DLD1 (cell line): Measurements from ENCODE around the gene KCNA5.

Source experiments
- in situ Hi-C: cut with HindIII; loops from 2 replicates; pipeline ENCODE4 v1.10.0; 2017; ENCODE audit warnings: low sequenced_read_pairs

KCNA5 gene

DNA sequence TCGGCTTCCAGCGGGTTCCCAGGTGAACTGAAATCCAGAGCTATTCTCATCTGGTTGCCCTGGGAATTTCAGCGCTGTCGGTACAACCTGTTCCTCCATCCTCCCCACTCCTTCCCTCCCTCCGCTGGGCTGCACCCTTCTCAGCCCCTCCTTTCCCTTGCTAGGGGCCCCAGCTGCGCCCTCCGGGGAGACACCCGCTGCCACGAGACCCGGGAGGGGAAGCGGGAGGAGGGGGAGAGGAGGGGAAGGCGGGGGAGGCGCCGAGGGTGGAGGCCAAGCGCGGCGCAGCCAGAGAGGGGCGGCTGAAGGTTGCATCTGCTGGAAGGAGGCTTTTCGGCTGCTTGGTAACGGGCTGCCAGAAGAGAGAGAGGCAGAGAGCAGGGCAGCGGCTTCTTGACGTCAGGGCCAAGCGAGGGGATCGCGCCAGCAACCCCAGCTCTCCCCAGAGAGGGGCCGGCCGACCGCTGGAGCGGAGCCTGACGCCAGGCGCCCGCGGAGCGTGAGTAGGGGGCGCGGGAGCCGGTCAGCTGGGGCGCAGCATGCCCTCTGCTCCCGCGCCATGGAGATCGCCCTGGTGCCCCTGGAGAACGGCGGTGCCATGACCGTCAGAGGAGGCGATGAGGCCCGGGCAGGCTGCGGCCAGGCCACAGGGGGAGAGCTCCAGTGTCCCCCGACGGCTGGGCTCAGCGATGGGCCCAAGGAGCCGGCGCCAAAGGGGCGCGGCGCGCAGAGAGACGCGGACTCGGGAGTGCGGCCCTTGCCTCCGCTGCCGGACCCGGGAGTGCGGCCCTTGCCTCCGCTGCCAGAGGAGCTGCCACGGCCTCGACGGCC is at the start of gene KCNA5:
Gene KCNA5, plus strand, starts transcription at position 291 of the 831 bp plus-strand sequence. Its CDS starts 269 bp downstream, at position 560.
- in situ Hi-C loops = no loop called here

GRCh38 chr12:4994622-4995021 is 49.1 kb upstream of the KCNA5 start:
- in situ Hi-C loops = no loop called here

GRCh38 chr12:4996714-4997113 is 47.0 kb upstream of the KCNA5 start:
- in situ Hi-C loops = no loop called here

- in situ Hi-C loops = no loop called here
These were observed 45.7 kb upstream of the KCNA5 start for GRCh38 chr12:4997939-4998338.

GRCh38 chr12:5000204-5000603 is 43.5 kb upstream of the KCNA5 start:
- in situ Hi-C loops = no loop called here

DNA sequence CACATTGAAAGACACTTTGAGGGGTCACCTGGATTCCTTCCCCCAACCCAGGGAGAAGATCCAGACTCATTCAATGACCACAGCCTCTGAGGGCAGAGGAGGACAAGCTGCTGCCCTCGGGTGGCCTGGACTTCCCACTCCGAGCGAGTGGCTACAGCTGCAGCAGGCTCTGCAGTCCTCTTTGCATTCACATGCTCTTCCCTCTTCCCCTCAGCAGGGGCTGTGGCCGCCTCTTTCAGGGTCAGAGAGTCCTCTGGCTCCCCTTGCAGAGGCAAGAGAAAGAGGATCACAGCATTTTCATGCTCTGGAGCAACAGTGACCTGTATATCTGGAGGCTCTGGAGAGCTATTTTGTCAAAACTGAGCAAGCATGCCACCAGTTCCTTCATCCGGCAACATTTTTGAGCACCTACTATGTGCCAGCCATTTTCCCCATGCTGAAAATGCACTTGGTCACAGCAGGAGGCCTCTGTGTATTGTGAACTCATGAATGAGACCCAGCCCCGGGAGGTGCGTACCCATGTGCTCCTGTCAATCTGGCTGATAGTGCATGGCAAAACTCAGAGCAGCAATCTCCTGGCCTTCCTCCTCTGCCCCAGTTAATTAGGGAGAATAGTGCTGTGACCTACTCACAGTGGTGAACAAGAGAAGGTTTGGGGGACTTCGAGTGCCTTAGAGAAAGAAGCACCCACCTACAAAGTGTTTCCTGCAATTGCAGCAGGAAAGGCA is 42.9 kb upstream of the KCNA5 start:
- in situ Hi-C loops = no loop called here

DNA sequence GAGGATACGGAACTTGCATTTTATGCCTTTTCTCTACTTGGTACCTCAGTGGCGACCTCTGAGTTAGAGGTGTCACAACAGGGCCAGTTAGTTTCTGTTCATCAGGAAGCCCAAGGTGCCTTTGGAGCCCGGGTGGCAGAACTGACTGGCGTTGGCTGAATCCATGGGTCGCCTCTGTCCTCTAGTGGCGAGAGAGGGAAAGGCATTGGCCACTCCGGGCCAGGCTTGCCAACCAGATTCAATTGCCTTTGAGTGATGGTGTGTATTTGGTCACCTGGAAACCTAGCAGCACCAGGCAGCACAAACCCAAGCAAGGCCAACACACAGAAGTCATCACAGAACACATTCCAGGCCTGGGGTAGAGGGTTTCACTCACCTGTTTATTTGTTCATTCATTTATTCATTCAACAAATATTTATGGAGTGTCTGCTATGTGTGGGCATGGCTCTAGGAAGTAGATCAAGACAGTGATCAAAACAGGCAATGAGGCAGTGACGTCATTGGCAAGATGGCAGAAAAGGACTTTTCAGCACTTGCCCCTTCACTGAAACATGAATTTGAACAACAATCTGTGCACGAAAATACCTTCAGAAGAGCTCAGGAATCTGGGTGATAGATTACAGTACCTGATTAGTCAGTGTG is 40.5 kb upstream of the KCNA5 start:
- in situ Hi-C loops = no loop called here

- in situ Hi-C loops = no loop called here
These were observed 35.0 kb upstream of the KCNA5 start for GRCh38 chr12:5008661-5009060.

DNA sequence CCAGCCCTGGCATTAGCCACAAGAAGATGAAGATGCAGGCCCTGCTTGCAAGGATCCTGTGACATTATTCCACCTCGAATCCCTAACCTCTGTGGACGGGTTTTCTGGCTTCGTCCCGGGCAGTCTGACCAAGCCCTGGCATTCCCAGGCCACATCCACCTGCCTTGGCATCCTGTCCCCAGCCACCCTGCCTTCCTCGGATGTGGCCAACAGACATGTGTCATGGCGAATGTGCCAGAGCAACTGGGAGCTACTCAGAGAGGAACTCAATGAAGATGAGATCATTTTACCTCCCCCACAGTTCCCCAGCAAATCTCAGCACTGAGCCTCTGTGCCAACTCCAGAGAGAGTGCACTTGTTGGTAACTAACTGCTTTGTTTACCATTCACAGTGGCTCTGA is 33.5 kb upstream of the KCNA5 start:
- in situ Hi-C loops = no loop called here

- in situ Hi-C loops = no loop called here
These were observed 31.3 kb upstream of the KCNA5 start for GRCh38 chr12:5012337-5012736.

DNA sequence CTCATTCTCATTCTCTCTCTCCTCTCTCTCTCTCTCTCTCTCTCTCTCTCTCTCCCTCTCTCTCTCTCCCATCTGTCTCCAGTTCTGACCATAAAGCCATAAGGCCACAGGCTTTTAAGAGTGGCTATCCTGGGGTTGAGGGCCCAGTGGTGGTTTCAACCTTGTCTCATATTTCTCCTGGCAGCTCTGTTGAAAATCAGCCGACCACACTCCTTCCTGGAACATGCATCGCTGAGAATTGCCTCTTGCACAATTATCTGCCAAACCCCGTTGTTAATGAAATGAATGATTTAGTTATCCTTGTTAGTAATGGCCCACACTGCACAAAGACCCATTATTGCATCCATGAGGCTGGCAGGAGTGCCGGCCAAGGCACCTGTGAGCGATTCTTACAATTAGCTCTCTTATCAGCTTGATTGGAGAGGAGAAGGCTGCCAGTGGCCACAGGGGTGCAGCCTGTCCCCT is 30.4 kb upstream of the KCNA5 start:
- in situ Hi-C loops = no loop called here

- in situ Hi-C loops = no loop called here
These were observed 29.4 kb upstream of the KCNA5 start for GRCh38 chr12:5014269-5014668.

DNA sequence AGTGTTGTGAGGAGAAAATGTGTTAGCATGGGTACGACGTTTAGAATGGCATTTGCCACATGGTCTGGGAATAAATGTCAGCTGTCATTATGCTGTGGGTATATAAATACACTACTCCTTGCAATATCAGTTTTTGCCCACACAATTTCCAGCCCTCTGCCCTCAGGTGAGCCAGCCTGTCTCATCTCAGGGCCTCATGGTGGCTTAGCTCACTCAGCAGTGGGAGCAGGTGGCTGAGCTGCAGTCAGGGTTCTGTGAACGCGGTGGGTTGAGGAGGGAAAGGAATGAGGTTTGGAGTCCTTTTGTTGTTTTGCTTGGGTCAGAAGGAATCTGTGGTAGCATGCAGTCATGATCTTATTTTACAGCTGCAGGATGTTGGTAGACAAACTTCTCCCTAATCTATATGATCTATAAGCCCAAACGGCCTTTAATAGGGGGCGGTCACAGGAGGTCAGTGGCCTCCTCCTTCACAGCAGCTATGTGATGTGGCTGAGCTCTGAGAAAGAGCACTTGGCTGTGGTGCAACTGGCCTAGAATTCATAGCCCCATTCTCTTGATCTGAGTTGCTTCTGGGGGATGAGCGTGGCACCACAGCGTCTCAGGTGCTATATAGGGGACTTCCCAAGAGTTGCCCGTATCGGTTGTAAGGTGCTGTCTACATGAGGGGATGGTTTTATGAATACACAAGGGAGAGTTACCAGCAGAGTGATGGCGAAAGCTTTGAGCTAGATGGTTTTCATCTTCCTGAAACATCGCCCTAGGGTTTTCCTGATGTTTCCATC is 27.8 kb upstream of the KCNA5 start:
- in situ Hi-C loops = no loop called here

GRCh38 chr12:5016526-5016925 is 27.2 kb upstream of the KCNA5 start:
- in situ Hi-C loops = no loop called here

GRCh38 chr12:5017638-5018348 is 25.9 kb upstream of the KCNA5 start:
- in situ Hi-C loops = no loop called here

GRCh38 chr12:5018677-5019076 is 25.0 kb upstream of the KCNA5 start:
- in situ Hi-C loops = no loop called here

GRCh38 chr12:5022025-5022424 is 21.7 kb upstream of the KCNA5 start:
- in situ Hi-C loops = no loop called here

DNA sequence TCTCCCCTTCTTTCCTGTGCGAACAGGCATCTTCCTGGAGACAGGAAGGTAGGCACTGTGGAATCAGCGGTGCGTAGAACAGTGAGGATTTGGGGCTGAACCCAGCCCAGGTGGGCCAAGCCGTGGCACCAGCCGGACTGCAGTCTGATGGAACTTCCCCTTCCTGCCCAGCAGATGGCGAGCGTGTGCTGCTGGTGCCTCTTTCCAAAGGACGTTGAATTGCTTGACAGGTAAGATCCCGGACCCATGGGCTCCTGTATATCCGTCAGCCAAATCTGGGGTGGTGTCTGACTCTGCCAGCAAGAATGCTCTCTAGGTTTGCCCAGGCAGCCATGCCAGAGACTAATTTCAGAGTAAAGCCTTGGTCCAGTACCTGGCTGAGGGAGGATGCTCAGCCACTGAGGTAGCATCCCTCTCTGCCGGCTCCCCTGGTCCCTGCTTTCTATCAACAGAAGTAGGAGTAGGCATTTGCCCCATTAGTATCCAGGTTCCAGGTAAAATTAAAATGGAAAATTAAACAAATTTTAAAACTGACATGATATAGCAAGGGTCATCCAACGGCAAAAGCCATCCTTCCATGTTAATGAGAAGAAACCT is 21.1 kb upstream of the KCNA5 start:
- in situ Hi-C loops = no loop called here

GRCh38 chr12:5023842-5024241 is 19.8 kb upstream of the KCNA5 start:
- in situ Hi-C loops = no loop called here
